Nephron progenitor cell (in vitro differentiated cells): ENCODE measurements around the gene NKX2-4.

Source experiments
- DNase-seq: peaks from one replicate; pipeline ENCODE4 v3.0.0; 2021
- H3K27ac Mint-ChIP-seq: 2 replicates; pipeline ENCODE4 v1.8.0; 2021; ENCODE audit warnings: mild to moderate bottlenecking, moderate library complexity, mixed read lengths
- H3K27me3 Mint-ChIP-seq: 2 replicates; pipeline ENCODE4 v1.8.0; 2021; ENCODE audit warnings: mild to moderate bottlenecking, low read depth, mixed read lengths; ENCODE audit not compliant: poor library complexity
- H3K36me3 Mint-ChIP-seq: 2 replicates; pipeline ENCODE4 v1.8.0; 2021; ENCODE audit warnings: low read depth, mixed read lengths
- H3K4me1 Mint-ChIP-seq: 2 replicates; pipeline ENCODE4 v1.8.0; 2021; ENCODE audit warnings: mixed read lengths
- H3K4me3 Mint-ChIP-seq: 2 replicates; pipeline ENCODE4 v1.8.0; 2021; ENCODE audit warnings: mild to moderate bottlenecking, moderate library complexity, mixed read lengths
- H3K9me3 Mint-ChIP-seq: 2 replicates; pipeline ENCODE4 v1.8.0; 2021; ENCODE audit warnings: mild to moderate bottlenecking, moderate library complexity, mixed read lengths
- CTCF ChIP-seq: fragments of 200-600 bp; sonication (generic); IDR thresholded peaks from 2 replicates; pipeline ENCODE4 v1.5.0; 2021; ENCODE audit warnings: antibody characterized with exemption

NKX2-4 gene

DNA sequence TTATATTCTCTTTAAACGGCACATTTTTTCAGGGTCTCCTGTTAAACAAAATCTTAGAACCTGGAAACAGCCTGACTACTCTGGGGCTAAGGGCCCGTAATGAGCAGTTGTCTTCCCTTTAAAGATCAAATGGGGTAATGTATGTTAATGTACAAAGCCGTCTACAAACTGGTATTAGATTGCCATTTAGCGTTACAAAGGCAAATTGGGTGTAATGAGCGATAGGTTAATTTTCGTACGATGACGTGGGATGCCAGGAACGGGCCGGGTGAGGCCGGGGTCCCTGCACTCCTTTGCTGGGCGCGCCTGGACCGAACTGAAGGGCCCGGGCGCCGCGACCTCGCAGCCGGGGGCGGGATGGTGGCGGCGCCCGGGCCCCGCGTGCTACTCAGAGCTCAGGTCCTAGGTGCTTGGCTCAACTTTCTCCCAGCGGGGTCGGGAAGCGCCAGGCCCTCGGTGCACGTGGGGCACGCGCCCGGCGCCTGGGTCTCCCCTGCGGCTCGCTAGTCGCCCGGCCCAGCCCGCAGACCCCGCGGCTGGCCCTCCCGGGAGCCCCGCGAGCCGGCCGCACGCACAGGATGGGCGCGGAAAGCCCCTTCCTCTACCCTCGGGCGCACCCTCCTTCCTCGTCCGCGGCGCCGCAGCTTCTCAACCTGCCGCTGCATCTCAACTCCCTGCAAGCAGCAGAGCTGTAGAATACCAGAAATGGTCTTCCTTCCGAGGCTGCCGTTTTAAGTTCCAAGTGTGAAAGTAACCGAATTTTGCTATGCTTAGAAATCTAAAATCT, 5.9 kb downstream of the NKX2-4 start:
- H3K27ac Mint-ChIP-seq = no peak overlapping the region
- peaks cover 72% of the 10 kb centered on the region for H3K27me3 Mint-ChIP-seq
- no peak for TF ChIP-seq CTCF
- H3K4me1 Mint-ChIP-seq = peaks cover 10% of the 10 kb centered on the region
- peak; percentile 56 for DNase-seq
- H3K36me3 Mint-ChIP-seq = peaks cover 29% of the 10 kb centered on the region
- H3K9me3 Mint-ChIP-seq = no peaks in the 10 kb centered on the region
- peak overlapping the region; percentile 70 for H3K4me3 Mint-ChIP-seq

- Mint-ChIP-seq H3K4me1 (peaks cover 10% of the 10 kb centered on the region), H3K27me3 (peaks cover 68% of the 10 kb centered on the region), H3K27ac (no peak overlapping the region), H3K4me3 (no peak overlapping the region), H3K36me3 (peaks cover 29% of the 10 kb centered on the region), H3K9me3 (no peaks in the 10 kb centered on the region)
- TF ChIP-seq CTCF = no peak
- DNase-seq = no peak
These were observed 6.6 kb downstream of the NKX2-4 start for GRCh38 chr20:21390768-21391167.

DNA sequence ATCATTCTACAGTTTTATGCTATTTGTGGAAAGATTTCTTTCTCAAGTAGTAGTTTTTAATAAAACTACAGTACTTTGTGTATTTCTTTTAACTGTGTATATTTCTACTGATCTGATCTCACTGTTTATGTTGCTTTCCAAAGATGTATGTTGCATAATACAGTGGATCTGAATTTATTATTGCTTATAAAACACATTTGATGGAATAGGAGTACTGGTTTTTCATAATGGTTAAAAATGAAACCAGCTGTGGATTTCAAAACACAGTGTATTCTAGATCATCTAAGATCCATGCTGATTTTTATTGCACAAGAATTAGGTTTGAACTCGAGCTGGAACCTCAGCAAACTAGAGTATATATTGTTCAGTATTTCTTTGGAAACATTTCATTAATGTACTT, 8.0 kb downstream of the NKX2-4 start:
- DNase-seq = no peak

DNA sequence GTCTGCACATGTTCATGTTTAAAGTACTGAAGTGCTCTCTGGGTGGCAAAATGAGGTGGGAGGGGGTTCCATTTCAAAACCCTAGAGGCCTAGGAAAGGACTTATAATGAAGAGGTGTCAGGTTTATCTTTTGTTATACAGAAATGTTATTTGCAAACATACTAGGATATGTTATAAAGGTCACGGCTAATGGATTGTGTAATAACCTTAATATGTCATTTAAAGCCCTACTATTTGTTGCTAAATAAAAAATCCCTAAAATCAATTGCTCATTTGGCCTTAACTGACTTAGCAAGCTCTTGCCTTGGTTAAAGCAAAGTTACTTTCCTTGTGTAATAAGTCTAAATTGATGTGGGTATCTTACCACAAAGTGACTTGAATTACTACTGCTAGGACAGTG, 8.8 kb downstream of the NKX2-4 start:
- DNase-seq = no peak
- TF ChIP-seq CTCF = no peak
- peaks cover 46% of the 10 kb centered on the region for H3K27me3 Mint-ChIP-seq

More for the DNA sequence above, 8.0 kb downstream of the NKX2-4 start:
- Mint-ChIP-seq H3K27me3 (peaks cover 54% of the 10 kb centered on the region), H3K4me3 (no peak overlapping the region), H3K36me3 (peaks cover 29% of the 10 kb centered on the region), H3K27ac (no peak overlapping the region), H3K9me3 (no peaks in the 10 kb centered on the region), H3K4me1 (peaks cover 10% of the 10 kb centered on the region)
- TF ChIP-seq CTCF = no peak

DNA sequence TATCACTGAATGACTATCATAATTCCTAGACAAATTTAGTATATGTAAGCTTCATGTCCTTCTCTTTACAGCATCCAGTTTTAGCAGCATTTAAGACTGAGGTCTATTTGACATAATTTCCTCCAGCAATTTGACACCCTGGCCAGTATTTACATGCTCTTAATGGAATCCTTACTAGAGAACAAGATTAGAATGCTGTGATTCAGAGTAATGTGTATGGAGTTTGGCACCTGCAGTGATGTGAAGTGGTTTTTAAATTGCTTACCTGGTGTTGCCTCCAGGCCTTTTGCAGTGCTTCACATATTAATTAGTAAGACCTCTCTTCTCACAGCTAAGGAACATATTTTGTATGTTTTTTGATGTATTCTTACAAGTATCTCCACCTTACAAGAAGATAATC, 9.8 kb downstream of the NKX2-4 start:
- no peak overlapping the region for H3K4me3 Mint-ChIP-seq
- no peaks in the 10 kb centered on the region for H3K9me3 Mint-ChIP-seq
- no peak for DNase-seq
- peaks cover 39% of the 10 kb centered on the region for H3K36me3 Mint-ChIP-seq
- TF ChIP-seq CTCF = no peak
- peaks cover 10% of the 10 kb centered on the region for H3K4me1 Mint-ChIP-seq
- no peak overlapping the region for H3K27ac Mint-ChIP-seq
- peaks cover 36% of the 10 kb centered on the region for H3K27me3 Mint-ChIP-seq

More for the DNA sequence above, 8.8 kb downstream of the NKX2-4 start:
- H3K27ac Mint-ChIP-seq = no peak overlapping the region
- H3K9me3 Mint-ChIP-seq = no peaks in the 10 kb centered on the region
- no peak overlapping the region for H3K4me3 Mint-ChIP-seq
- peaks cover 36% of the 10 kb centered on the region for H3K36me3 Mint-ChIP-seq
- peaks cover 10% of the 10 kb centered on the region for H3K4me1 Mint-ChIP-seq

DNA sequence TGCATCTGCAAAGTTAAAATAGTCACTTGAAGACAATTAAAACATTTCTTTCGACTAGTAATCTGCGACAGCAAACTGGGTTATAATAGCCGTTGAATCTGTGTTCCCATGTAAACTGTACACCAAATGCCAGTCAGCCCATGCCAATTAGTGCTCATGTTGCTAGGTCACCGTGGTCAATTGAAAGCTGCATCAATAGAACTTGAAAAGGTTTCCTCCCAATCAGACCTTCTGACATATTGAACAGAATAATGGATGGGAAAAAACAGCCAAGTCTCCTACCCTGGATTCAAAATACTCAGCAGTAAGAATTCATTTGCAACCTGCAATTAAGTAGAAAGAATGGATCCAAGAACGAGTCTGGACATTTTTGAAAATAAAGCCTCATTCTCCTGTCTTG, 11.2 kb downstream of the NKX2-4 start:
- TF ChIP-seq CTCF = no peak
- Mint-ChIP-seq H3K4me3 (no peak overlapping the region), H3K4me1 (peaks cover 4% of the 10 kb centered on the region), H3K27ac (no peak overlapping the region), H3K36me3 (peaks cover 42% of the 10 kb centered on the region), H3K9me3 (no peaks in the 10 kb centered on the region), H3K27me3 (peaks cover 21% of the 10 kb centered on the region)
- no peak for DNase-seq
